ENCODE data around the gene TWNK. TPM values are rescaled to one million over a fixed set of nuclear protein-coding genes. Genes with fewer than 3 reads are reported as not detected.

TWNK gene
- total RNA-seq, 1 experiment from 2014 or later = 28.2 TPM

DNA sequence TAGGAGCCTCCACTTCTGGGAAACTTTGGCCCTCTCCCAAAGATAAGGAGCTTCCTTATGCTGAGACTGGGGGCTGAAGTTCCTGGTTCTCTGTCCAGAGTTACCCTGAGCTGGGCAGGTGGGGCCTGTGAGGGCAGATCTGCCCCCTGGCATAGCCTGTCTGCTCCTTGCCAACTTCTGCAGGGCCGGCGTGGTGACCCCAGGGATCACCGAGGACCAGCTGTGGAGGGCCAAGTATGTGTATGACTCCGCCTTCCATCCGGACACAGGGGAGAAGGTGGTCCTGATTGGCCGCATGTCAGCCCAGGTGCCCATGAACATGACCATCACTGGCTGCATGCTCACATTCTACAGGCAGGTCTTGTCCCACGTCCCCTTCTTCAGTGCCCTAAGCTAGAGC lies 48.0 kb downstream of the TWNK start:
- no peaks in the 10 kb centered on the region for H3K36me3 Mint-ChIP-seq

DNA sequence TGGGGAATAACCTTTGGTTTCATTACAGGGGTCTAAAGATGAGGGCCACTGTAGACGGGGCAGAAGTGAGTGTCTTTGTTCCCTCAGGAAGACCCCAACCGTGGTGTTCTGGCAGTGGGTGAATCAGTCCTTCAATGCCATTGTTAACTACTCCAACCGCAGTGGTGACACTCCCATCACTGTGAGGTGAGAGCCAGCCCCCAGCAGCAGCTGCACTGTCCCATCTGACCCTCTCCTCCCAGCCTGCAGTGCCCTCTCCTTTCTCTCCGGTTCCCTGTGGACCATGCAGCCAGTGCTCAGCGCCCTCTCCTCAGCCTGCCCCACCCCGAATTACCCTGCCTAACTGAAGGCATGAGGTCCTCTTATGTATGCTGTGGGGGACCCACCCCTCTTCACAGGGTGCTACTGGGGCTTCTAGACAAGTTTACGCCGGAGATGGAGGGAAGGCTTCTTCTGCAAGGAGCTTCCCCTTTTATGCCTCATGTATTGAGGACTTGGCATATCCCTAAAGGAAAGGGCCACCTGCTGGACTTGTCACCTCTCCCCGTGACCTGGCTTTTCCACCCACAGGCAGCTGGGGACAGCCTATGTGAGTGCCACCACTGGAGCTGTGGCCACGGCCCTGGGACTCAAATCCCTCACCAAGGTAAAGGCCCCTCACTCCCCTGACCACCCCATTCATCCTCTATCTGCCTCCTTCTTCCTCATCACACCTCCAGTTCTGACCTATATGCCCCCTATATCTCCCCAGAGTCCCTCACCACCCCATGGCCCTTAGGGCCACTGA lies 48.8 kb downstream of the TWNK start:
- H3K4me3 Mint-ChIP-seq = no peak overlapping the region
- H3K9me3 Mint-ChIP-seq = no peaks in the 10 kb centered on the region
- no peak for ATAC-seq
- TF ChIP-seq, protein P1, sequence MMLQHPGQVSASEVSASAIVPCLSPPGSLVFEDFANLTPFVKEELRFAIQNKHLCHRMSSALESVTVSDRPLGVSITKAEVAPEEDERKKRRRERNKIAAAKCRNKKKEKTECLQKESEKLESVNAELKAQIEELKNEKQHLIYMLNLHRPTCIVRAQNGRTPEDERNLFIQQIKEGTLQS (CRISPR knock-in tag; conservative IDR thresholded peaks at IDR 0.05) = no peak
- TF ChIP-seq, protein P2, sequence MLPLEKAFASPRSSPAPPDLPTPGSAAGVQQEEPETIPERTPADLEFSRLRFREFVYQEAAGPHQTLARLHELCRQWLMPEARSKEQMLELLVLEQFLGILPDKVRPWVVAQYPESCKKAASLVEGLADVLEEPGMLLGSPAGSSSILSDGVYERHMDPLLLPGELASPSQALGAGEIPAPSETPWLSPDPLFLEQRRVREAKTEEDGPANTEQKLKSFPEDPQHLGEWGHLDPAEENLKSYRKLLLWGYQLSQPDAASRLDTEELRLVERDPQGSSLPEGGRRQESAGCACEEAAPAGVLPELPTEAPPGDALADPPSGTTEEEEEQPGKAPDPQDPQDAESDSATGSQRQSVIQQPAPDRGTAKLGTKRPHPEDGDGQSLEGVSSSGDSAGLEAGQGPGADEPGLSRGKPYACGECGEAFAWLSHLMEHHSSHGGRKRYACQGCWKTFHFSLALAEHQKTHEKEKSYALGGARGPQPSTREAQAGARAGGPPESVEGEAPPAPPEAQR (CRISPR knock-in tag; IDR thresholded peaks at IDR 0.05) = no peak
- TF ChIP-seq, protein P3, sequence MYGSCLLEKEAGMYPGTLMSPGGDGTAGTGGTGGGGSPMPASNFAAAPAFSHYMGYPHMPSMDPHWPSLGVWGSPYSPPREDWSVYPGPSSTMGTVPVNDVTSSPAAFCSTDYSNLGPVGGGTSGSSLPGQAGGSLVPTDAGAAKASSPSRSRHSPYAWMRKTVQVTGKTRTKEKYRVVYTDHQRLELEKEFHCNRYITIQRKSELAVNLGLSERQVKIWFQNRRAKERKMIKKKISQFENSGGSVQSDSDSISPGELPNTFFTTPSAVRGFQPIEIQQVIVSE (CRISPR knock-in tag; IDR thresholded peaks at IDR 0.05; ENCODE audit: borderline replicate concordance) = no peak
- TF ChIP-seq, protein P4, sequence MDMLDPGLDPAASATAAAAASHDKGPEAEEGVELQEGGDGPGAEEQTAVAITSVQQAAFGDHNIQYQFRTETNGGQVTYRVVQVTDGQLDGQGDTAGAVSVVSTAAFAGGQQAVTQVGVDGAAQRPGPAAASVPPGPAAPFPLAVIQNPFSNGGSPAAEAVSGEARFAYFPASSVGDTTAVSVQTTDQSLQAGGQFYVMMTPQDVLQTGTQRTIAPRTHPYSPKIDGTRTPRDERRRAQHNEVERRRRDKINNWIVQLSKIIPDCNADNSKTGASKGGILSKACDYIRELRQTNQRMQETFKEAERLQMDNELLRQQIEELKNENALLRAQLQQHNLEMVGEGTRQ (CRISPR knock-in tag; IDR thresholded peaks at IDR 0.05) = no peak
- TF ChIP-seq, protein P5, sequence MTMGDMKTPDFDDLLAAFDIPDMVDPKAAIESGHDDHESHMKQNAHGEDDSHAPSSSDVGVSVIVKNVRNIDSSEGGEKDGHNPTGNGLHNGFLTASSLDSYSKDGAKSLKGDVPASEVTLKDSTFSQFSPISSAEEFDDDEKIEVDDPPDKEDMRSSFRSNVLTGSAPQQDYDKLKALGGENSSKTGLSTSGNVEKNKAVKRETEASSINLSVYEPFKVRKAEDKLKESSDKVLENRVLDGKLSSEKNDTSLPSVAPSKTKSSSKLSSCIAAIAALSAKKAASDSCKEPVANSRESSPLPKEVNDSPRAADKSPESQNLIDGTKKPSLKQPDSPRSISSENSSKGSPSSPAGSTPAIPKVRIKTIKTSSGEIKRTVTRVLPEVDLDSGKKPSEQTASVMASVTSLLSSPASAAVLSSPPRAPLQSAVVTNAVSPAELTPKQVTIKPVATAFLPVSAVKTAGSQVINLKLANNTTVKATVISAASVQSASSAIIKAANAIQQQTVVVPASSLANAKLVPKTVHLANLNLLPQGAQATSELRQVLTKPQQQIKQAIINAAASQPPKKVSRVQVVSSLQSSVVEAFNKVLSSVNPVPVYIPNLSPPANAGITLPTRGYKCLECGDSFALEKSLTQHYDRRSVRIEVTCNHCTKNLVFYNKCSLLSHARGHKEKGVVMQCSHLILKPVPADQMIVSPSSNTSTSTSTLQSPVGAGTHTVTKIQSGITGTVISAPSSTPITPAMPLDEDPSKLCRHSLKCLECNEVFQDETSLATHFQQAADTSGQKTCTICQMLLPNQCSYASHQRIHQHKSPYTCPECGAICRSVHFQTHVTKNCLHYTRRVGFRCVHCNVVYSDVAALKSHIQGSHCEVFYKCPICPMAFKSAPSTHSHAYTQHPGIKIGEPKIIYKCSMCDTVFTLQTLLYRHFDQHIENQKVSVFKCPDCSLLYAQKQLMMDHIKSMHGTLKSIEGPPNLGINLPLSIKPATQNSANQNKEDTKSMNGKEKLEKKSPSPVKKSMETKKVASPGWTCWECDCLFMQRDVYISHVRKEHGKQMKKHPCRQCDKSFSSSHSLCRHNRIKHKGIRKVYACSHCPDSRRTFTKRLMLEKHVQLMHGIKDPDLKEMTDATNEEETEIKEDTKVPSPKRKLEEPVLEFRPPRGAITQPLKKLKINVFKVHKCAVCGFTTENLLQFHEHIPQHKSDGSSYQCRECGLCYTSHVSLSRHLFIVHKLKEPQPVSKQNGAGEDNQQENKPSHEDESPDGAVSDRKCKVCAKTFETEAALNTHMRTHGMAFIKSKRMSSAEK (CRISPR knock-in tag; IDR thresholded peaks at IDR 0.05; ENCODE audit: borderline replicate concordance) = no peak

More for the DNA sequence above, 48.0 kb downstream of the TWNK start:
- ChIA-PET POLR2A (interaction anchor here (0.6 kb wide), 1 partner anchor 210 kb away, joined by 7 read pairs; no protein-coding TSS in a partner anchor), CTCF (interaction anchor here (0.7 to 9.7 kb wide), 6 partner anchors 15 to 38 kb away, joined by 3 to 143 read pairs (median 6); no protein-coding TSS in a partner anchor)
- Mint-ChIP-seq H3K27me3 (ENCODE audit: low read depth) (peaks cover 61% of the 10 kb centered on the region), H3K4me3 (no peak overlapping the region), H3K9me3 (no peaks in the 10 kb centered on the region), H3K27ac (no peak overlapping the region), H3K4me1 (peaks cover 14% of the 10 kb centered on the region)
- ATAC-seq (no peak), DNase-seq (ENCODE audit: low spot score) (no peak)
- TF ChIP-seq ZNF219 (CRISPR knock-in tag; IDR thresholded peaks at IDR 0.05; ENCODE audit: borderline replicate concordance) = no peak
- TF ChIP-seq, protein P6, sequence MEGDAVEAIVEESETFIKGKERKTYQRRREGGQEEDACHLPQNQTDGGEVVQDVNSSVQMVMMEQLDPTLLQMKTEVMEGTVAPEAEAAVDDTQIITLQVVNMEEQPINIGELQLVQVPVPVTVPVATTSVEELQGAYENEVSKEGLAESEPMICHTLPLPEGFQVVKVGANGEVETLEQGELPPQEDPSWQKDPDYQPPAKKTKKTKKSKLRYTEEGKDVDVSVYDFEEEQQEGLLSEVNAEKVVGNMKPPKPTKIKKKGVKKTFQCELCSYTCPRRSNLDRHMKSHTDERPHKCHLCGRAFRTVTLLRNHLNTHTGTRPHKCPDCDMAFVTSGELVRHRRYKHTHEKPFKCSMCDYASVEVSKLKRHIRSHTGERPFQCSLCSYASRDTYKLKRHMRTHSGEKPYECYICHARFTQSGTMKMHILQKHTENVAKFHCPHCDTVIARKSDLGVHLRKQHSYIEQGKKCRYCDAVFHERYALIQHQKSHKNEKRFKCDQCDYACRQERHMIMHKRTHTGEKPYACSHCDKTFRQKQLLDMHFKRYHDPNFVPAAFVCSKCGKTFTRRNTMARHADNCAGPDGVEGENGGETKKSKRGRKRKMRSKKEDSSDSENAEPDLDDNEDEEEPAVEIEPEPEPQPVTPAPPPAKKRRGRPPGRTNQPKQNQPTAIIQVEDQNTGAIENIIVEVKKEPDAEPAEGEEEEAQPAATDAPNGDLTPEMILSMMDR (IDR thresholded peaks at IDR 0.05) = no peak
- TF ChIP-seq EMX1 (CRISPR knock-in tag; IDR thresholded peaks at IDR 0.05) = no peak
- no peak for TF ChIP-seq FOXK1 (CRISPR knock-in tag; IDR thresholded peaks at IDR 0.05)
- TF ChIP-seq, protein P7, sequence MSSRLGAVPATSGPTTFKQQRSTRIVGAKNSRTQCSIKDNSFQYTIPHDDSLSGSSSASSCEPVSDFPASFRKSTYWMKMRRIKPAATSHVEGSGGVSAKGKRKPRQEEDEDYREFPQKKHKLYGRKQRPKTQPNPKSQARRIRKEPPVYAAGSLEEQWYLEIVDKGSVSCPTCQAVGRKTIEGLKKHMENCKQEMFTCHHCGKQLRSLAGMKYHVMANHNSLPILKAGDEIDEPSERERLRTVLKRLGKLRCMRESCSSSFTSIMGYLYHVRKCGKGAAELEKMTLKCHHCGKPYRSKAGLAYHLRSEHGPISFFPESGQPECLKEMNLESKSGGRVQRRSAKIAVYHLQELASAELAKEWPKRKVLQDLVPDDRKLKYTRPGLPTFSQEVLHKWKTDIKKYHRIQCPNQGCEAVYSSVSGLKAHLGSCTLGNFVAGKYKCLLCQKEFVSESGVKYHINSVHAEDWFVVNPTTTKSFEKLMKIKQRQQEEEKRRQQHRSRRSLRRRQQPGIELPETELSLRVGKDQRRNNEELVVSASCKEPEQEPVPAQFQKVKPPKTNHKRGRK (CRISPR knock-in tag; IDR thresholded peaks at IDR 0.05; ENCODE audit: borderline replicate concordance) = no peak
- no peak for TF ChIP-seq GRHL2 (CRISPR knock-in tag; IDR thresholded peaks at IDR 0.05; ENCODE audit: insufficient replicate concordance, severe bottlenecking)
- TF ChIP-seq JUN (CRISPR knock-in tag; IDR thresholded peaks at IDR 0.05) = no peak
- TF ChIP-seq NFE2L1 (CRISPR knock-in tag; IDR thresholded peaks at IDR 0.05) = no peak
- TF ChIP-seq MXD4 (CRISPR knock-in tag; IDR thresholded peaks at IDR 0.05; ENCODE audit: borderline replicate concordance) = no peak
- TF ChIP-seq, protein P8, sequence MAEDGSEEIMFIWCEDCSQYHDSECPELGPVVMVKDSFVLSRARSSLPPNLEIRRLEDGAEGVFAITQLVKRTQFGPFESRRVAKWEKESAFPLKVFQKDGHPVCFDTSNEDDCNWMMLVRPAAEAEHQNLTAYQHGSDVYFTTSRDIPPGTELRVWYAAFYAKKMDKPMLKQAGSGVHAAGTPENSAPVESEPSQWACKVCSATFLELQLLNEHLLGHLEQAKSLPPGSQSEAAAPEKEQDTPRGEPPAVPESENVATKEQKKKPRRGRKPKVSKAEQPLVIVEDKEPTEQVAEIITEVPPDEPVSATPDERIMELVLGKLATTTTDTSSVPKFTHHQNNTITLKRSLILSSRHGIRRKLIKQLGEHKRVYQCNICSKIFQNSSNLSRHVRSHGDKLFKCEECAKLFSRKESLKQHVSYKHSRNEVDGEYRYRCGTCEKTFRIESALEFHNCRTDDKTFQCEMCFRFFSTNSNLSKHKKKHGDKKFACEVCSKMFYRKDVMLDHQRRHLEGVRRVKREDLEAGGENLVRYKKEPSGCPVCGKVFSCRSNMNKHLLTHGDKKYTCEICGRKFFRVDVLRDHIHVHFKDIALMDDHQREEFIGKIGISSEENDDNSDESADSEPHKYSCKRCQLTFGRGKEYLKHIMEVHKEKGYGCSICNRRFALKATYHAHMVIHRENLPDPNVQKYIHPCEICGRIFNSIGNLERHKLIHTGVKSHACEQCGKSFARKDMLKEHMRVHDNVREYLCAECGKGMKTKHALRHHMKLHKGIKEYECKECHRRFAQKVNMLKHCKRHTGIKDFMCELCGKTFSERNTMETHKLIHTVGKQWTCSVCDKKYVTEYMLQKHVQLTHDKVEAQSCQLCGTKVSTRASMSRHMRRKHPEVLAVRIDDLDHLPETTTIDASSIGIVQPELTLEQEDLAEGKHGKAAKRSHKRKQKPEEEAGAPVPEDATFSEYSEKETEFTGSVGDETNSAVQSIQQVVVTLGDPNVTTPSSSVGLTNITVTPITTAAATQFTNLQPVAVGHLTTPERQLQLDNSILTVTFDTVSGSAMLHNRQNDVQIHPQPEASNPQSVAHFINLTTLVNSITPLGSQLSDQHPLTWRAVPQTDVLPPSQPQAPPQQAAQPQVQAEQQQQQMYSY (CRISPR knock-in tag; IDR thresholded peaks at IDR 0.05) = no peak

More for the DNA sequence above, 48.8 kb downstream of the TWNK start:
- Mint-ChIP-seq H3K27me3 (ENCODE audit: low read depth) (peaks cover 60% of the 10 kb centered on the region), H3K27ac (no peak overlapping the region), H3K36me3 (no peaks in the 10 kb centered on the region), H3K4me1 (peaks cover 14% of the 10 kb centered on the region)
- no peak for DNase-seq (ENCODE audit: low spot score)
- POLR2A ChIA-PET = no interaction called here
- CTCF ChIA-PET = interaction anchor here (1.2 to 9.7 kb wide), 5 partner anchors 14 to 39 kb away, joined by 3 to 143 read pairs (median 8); no protein-coding TSS in a partner anchor
